KOPT-K1 (cell line): ENCODE results near the gene SLC45A3.

Experiments used
- H3K27ac ChIP-seq: fragments of 200-600 bp; sonication (generic); 2 replicates; pipeline ENCODE4 v1.5.1; 2016; ENCODE audit warnings: antibody characterized with exemption, mild to moderate bottlenecking, low read depth, low read length; ENCODE audit not compliant: poor library complexity, severe bottlenecking
- H3K36me3 ChIP-seq: fragments of 200-600 bp; sonication (generic); 2 replicates; pipeline ENCODE4 v1.5.1; 2017; ENCODE audit warnings: antibody characterized with exemption, mild to moderate bottlenecking, low read length, moderate library complexity; ENCODE audit not compliant: insufficient read depth
- H3K9me3 ChIP-seq: fragments of 200-600 bp; sonication (generic); 2 replicates; pipeline ENCODE4 v1.5.1; 2017; ENCODE audit warnings: antibody characterized with exemption, low read length, mild to moderate bottlenecking; ENCODE audit not compliant: insufficient read depth, poor library complexity, severe bottlenecking

Gene SLC45A3

GRCh38 chr1:205665201-205666045 lies 14.9 kb downstream of the SLC45A3 start:
- no peak overlapping the region for H3K27ac ChIP-seq
- H3K9me3 ChIP-seq = no peaks in the 10 kb centered on the region
- H3K36me3 ChIP-seq = no peaks in the 10 kb centered on the region

DNA sequence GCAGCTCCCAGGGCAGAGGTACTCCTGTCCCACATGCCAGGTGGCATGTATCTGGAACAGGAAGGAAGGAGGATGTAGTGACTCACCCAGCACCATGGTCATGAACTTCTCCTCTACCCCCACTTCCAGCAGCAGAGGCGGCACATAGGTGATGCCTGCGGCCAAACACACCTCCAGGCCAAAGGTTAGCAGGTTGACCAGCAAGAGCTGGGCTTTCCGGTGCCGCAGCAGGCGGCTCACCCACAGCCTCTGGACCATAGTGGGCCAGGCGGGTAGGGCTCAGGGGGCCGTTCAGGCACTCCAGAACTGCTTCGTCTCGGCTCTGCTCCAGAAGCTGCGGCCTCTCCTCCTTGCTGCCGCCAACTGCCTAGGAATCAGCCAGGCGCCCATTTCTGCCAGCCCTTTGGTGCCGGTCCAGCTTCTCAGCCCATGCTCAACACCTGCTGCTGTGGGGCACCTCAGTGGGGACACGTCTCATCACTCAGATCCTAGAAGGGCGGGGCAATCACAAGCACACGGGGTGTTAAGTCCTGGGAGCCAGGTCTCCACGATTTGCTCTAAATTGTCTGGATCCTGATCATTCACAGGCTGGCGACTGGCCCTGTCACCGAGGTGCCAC lies 15.8 kb downstream of the SLC45A3 start:
- Histone ChIP-seq H3K9me3 (no peaks in the 10 kb centered on the region), H3K36me3 (no peaks in the 10 kb centered on the region), H3K27ac (no peak overlapping the region)

DNA sequence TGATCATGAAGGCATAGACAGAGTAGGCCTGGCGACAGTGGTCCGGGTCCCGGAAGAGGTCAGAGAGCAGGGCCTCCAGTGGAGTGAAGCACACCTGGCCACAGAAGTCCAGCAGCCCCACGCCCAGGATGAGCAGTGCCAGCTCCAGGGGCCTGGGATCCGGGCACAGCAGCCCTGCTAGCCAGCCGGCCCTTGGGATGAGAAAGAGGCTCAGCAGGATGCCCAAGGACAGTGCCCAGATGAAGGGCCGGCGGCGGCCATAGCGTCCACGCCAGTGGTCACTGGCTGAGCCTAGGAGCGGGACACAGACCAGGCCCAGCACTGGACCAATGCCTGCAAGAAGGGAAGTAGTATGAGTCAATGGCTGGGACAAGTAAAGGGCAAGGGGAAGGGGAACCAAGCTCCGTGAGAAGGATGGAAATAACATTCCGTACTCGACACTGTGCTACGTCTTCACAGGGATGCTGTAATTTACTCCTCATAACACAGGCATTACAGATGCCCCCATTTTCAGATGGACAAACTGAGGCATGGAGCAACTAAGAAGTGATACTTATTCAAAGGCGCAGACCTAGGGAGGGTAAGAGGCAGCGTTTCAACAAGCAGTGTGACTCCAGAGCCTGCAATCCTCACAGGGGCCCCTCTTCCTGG lies 16.9 kb downstream of the SLC45A3 start:
- H3K9me3 ChIP-seq = no peaks in the 10 kb centered on the region
- no peaks in the 10 kb centered on the region for H3K36me3 ChIP-seq

GRCh38 chr1:205662791-205663190 lies 17.5 kb downstream of the SLC45A3 start:
- Histone ChIP-seq H3K36me3 (no peaks in the 10 kb centered on the region), H3K27ac (no peak overlapping the region), H3K9me3 (no peaks in the 10 kb centered on the region)

More for the DNA sequence above, 16.9 kb downstream of the SLC45A3 start:
- no peak overlapping the region for H3K27ac ChIP-seq

DNA sequence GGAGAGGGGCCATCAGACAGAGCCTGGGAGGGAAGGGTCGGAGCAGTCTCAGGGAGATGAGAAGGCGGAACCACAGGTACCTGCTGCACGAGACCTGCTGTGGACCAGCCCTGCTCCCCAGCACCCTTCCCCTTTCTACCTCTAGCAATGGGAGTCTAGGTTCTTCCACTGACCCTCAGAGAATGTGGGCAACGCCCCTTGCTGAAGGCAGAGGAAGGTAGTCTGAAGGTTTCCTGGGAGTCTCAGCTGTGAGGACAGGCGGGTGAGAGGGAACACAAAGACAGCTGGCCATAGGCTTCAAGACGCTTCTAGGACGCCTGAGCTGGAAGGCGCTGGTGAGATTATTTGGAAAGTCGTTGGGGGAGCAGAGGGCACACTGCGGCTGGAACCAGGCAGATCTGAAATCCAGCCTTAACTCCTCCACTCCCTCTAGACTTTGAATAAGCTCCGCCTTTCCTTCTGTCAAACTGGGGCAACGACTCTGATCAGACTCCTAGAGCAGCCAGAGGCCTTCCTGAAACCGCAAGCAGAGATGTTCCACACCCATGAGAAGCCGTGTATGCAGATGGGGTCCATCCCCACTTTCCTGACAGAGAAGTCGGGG lies 18.1 kb downstream of the SLC45A3 start:
- H3K9me3 ChIP-seq = no peaks in the 10 kb centered on the region
- no peak overlapping the region for H3K27ac ChIP-seq
- no peaks in the 10 kb centered on the region for H3K36me3 ChIP-seq

DNA sequence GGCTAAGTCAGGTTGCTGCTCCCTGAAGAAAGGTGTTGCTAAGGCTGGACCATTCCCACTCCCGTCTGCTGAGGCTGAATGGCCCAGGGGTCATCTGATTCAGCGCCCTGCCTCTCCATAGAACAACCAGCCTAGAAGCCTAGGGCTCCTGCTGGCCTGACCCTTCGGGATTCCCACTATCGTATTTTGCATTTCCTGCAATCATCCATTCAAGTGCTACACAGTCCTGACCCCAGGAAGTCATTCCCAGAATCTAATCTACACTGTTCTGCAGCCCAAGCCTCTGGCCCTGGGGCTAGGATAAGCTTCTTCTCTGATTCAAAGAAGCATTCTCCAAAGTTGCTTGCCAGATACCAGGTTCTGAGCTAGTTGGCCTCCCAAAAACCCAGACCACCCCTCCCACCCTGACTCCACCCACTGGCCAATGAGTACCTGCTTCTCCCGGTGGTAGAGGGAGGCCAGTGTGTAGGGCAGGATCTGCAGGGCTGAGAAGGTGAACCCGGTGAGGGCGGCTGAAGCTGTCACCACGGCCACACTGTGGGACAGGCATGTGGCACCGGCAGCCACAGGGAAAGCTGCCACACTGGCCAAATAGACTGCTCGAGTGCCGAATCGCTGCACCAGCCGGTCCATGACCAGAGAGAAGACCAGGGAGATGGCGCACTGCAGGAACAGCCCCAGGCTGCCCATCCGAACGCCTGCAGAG lies 18.7 kb downstream of the SLC45A3 start:
- H3K9me3 ChIP-seq = no peaks in the 10 kb centered on the region
- no peak overlapping the region for H3K27ac ChIP-seq
- no peaks in the 10 kb centered on the region for H3K36me3 ChIP-seq

DNA sequence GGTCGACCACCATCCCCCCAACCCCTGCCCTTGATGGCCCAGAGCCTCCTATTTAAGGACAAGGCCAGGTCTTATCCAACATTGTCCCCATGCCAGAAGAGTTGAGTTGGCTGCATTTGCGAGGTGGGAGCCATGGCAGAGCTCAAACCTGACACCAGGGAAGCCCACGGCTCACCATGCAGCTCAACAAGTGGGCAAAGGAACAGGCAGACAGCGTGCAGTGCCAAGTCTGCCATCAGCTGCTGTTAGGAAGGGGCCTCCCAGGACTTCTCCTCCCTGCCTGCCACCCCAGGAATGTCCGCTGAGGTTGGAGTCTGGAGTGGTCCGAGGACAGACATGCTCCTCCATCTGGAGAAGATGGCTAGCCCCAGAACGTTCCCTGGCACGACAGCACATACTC lies 19.9 kb downstream of the SLC45A3 start:
- Histone ChIP-seq H3K9me3 (no peaks in the 10 kb centered on the region), H3K36me3 (no peaks in the 10 kb centered on the region), H3K27ac (no peak overlapping the region)

DNA sequence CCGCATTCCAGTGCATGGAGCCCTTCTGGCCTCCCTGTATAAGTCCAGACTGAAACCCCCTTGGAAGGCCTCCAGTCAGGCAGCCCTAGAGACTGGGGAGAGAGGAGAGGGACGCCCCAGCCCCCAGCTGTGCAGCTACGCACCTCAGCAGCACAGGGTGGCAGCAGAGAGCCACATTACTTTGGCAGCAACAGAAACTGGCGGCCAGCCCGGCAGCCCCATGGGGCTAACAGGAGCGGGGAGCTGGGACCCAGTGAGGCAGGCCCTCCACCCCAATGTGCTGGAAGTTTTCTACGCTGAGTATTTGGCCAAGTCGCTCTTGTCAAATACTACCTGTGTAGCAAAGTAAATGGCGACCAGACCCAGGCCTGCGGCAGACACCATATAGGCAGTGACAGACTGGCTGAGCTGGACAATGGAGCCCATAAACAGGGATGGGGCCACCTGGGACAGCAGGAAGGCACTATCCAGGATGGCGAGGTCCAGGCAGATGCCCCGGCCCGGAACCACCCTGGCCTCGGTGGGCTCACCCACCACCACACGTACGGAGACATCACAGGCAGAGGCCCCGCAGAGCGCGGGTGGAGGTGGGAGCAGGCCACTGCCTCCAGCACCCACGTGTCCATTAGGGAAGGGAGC lies 21.2 kb downstream of the SLC45A3 start:
- Histone ChIP-seq H3K9me3 (no peaks in the 10 kb centered on the region), H3K27ac (no peak overlapping the region)

DNA sequence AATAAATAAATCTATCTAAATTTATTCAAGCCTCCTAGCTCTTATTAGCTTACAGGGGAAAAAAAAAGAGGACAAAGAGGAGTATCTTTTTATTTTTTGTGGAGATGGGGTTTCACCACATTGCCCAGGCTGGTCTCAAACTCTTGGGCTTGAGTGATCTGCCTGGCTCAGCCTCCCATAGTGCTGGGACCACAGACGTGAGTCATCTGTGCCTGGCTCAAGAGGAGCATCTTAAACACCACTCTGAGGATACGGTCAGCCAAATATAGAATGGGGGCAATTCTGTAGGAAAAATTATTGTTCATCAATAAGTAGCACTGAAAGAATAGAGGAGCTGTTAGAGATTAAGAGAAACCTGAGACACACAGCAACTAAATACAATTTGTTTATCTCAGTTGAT lies 24.1 kb downstream of the SLC45A3 start:
- Histone ChIP-seq H3K27ac (no peak overlapping the region), H3K9me3 (no peaks in the 10 kb centered on the region), H3K36me3 (no peaks in the 10 kb centered on the region)

More for the DNA sequence above, 21.2 kb downstream of the SLC45A3 start:
- H3K36me3 ChIP-seq = no peaks in the 10 kb centered on the region

- Histone ChIP-seq H3K27ac (no peak overlapping the region), H3K9me3 (no peaks in the 10 kb centered on the region), H3K36me3 (no peaks in the 10 kb centered on the region)
Measured at GRCh38 chr1:205652984-205653383, 27.3 kb downstream of the SLC45A3 start.

DNA sequence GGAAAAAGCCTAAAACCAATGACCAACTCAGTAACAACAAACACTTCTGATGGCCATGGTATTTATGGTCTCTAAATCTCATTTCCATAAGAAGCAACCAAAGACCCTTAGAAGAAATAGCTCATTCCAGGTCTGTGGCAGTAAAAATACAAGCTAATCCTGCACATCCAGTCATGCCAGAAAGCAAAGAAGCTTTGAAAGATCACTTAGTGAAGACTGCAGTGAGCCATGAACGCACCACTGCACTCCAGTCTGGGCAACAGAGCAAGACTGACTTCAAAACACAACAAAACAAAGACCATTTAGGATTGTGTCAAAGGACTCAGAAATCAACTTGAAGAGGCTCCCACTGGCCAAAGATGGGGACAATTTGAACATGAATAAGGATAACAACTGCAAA lies 30.1 kb downstream of the SLC45A3 start:
- no peaks in the 10 kb centered on the region for H3K36me3 ChIP-seq
- H3K9me3 ChIP-seq = no peaks in the 10 kb centered on the region
- H3K27ac ChIP-seq = no peak overlapping the region

DNA sequence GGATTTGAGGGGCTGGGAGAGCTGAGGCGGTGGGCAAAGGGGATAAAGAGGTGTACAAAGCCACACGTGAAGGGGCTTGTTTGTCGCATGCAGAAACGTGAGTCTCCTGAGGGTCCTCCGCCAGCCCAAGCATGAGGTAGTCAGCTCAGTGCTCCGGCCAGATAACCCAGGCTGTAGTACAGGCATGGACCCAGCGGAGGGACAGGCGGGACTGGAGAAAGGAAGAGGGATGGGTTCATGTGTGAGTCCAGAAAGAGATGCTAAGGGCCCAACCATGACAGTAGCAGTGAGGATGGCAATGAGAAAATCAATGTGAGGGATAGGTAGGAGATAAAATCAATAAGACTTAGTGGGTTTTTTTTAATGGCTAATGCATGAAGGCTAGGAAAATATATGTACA lies 34.8 kb downstream of the SLC45A3 start:
- Histone ChIP-seq H3K9me3 (no peaks in the 10 kb centered on the region), H3K36me3 (no peaks in the 10 kb centered on the region), H3K27ac (no peak overlapping the region)

GRCh38 chr1:205642679-205643307 lies 37.5 kb downstream of the SLC45A3 start:
- H3K9me3 ChIP-seq = no peaks in the 10 kb centered on the region
- H3K27ac ChIP-seq = no peak overlapping the region
- H3K36me3 ChIP-seq = no peaks in the 10 kb centered on the region

- Histone ChIP-seq H3K36me3 (no peaks in the 10 kb centered on the region), H3K9me3 (no peaks in the 10 kb centered on the region), H3K27ac (no peak overlapping the region)
Measured at GRCh38 chr1:205639567-205639966, 40.7 kb downstream of the SLC45A3 start.
